Ishikawa (cell line): ENCODE measurements around the gene NR1I3.

ENCODE experiments used
- CEBPB ChIP-seq: IDR thresholded peaks from 2 replicates; pipeline ENCODE4 v1.6.1; 2012
- CREB1 ChIP-seq: IDR thresholded peaks from 2 replicates; pipeline ENCODE4 v1.6.1; 2012; ENCODE audit warnings: low read depth
- EGR1 ChIP-seq: IDR thresholded peaks from 2 replicates; pipeline ENCODE4 v1.6.1; 2012
- EP300 ChIP-seq: IDR thresholded peaks from 2 replicates; pipeline ENCODE4 v1.6.1; 2012; ENCODE audit warnings: borderline replicate concordance
- FOXM1 ChIP-seq: IDR thresholded peaks from 2 replicates; pipeline ENCODE4 v1.6.1; 2012; ENCODE audit warnings: low read depth, borderline replicate concordance
- MAX ChIP-seq: IDR thresholded peaks from 2 replicates; pipeline ENCODE4 v1.6.1; 2012
- NFIC ChIP-seq: IDR thresholded peaks from 2 replicates; pipeline ENCODE4 v1.6.1; 2012
- RAD21 ChIP-seq: IDR thresholded peaks from 2 replicates; pipeline ENCODE4 v1.6.1; 2012; ENCODE audit warnings: low read depth
- REST ChIP-seq: IDR thresholded peaks from 2 replicates; pipeline ENCODE4 v1.6.1; 2012; ENCODE audit warnings: low read depth, mild to moderate bottlenecking
- TAF1 ChIP-seq: IDR thresholded peaks from 2 replicates; pipeline ENCODE4 v1.6.1; 2012; ENCODE audit warnings: low read depth, mild to moderate bottlenecking
- TCF12 ChIP-seq: IDR thresholded peaks from 2 replicates; pipeline ENCODE4 v1.6.1; 2012; ENCODE audit warnings: low read depth
- TEAD4 ChIP-seq: IDR thresholded peaks from 2 replicates; pipeline ENCODE4 v1.6.1; 2012
- USF1 ChIP-seq: IDR thresholded peaks from 2 replicates; pipeline ENCODE4 v1.6.1; 2012
- YY1 ChIP-seq: IDR thresholded peaks from 2 replicates; pipeline ENCODE4 v1.6.1; 2012; ENCODE audit warnings: low read depth
- ZBTB7A ChIP-seq: IDR thresholded peaks from 2 replicates; pipeline ENCODE4 v1.6.1; 2012; ENCODE audit warnings: low read depth

Gene NR1I3

GRCh38 chr1:161180639-161181038 is 57.4 kb downstream of the NR1I3 start:
- TF ChIP-seq EP300 (no peak), ZBTB7A (no peak), YY1 (no peak), USF1 (no peak), RAD21 (0 out of 2 replicates have a peak, but pooled peaks have one; percentile 15)

GRCh38 chr1:161179698-161180097 is 58.3 kb downstream of the NR1I3 start:
- no peak for TF ChIP-seq FOXM1
- TF ChIP-seq TEAD4 = no peak
- TF ChIP-seq TCF12 = no peak
- no peak for TF ChIP-seq EGR1
- no peak for TF ChIP-seq RAD21
- TF ChIP-seq REST = no peak
- no peak for TF ChIP-seq MAX
- no peak for TF ChIP-seq NFIC
- no peak for TF ChIP-seq CEBPB
- no peak for TF ChIP-seq CREB1
- no peak for TF ChIP-seq ZBTB7A
- TF ChIP-seq USF1 = no peak
- TF ChIP-seq YY1 = no peak
- no peak for TF ChIP-seq EP300
- no peak for TF ChIP-seq TAF1
